Parathyroid adenoma (tissue), 2 donors: ENCODE measurements around the gene AFDN.

Experiments
- H2AFZ ChIP-seq: fragments of 300-600 bp; sonication (generic); one replicate; pipeline ENCODE4 v1.7.0; 2017; ENCODE audit warnings: antibody characterized with exemption, mild to moderate bottlenecking
- H3K27ac ChIP-seq: fragments of 300-600 bp; sonication (generic); one replicate; pipeline ENCODE4 v1.7.0; 2017
- H3K27me3 ChIP-seq: fragments of 300-600 bp; sonication (generic); one replicate; pipeline ENCODE4 v1.7.0; 2017; ENCODE audit warnings: low read length; ENCODE audit not compliant: control insufficient read depth, insufficient read depth
- H3K36me3 ChIP-seq: fragments of 300-600 bp; sonication (generic); one replicate; pipeline ENCODE4 v1.7.0; 2017; ENCODE audit warnings: low read length; ENCODE audit not compliant: control insufficient read depth, insufficient read depth
- H3K4me1 ChIP-seq: fragments of 300-600 bp; sonication (generic); one replicate; pipeline ENCODE4 v1.7.0; 2017; ENCODE audit warnings: control low read depth
- H3K4me2 ChIP-seq: fragments of 300-600 bp; sonication (generic); one replicate; pipeline ENCODE4 v1.7.0; 2017; ENCODE audit warnings: low read length
- H3K4me3 ChIP-seq: fragments of 300-600 bp; sonication (generic); one replicate; pipeline ENCODE4 v1.7.0; 2017; ENCODE audit warnings: low read depth, low read length
- H3K79me2 ChIP-seq: fragments of 300-600 bp; sonication (generic); one replicate; pipeline ENCODE4 v1.7.0; 2017; ENCODE audit warnings: control low read depth
- H3K9ac ChIP-seq: fragments of 300-600 bp; sonication (generic); one replicate; pipeline ENCODE4 v1.7.0; 2017; ENCODE audit warnings: mild to moderate bottlenecking
- H3K9me3 ChIP-seq: fragments of 300-600 bp; sonication (generic); one replicate; pipeline ENCODE4 v1.7.0; 2017; ENCODE audit warnings: low read length; ENCODE audit not compliant: control insufficient read depth
- CTCF ChIP-seq: fragments of 300-600 bp; sonication (generic); IDR thresholded peaks from one replicate; pipeline ENCODE4 v1.7.0; 2017; ENCODE audit warnings: antibody characterized with exemption, mild to moderate bottlenecking
- donor health status: primary hyperparathyroidism.

AFDN gene

GRCh38 chr6:167927246-167927645 lies 100.5 kb downstream of the AFDN start:
- no peak overlapping the region for H3K27ac ChIP-seq
- H2AFZ ChIP-seq: no peak overlapping the region
- no peaks in the 10 kb centered on the region for H3K9me3 ChIP-seq
- TF ChIP-seq CTCF: no peak
- no peaks in the 10 kb centered on the region for H3K36me3 ChIP-seq
- no peaks in the 10 kb centered on the region for H3K4me1 ChIP-seq
- no peaks in the 10 kb centered on the region for H3K27me3 ChIP-seq
- peaks cover 2% of the 10 kb centered on the region for H3K79me2 ChIP-seq
- H3K4me2 ChIP-seq: no peak overlapping the region
- H3K9ac ChIP-seq: no peak overlapping the region
- H3K4me3 ChIP-seq: no peak overlapping the region

DNA sequence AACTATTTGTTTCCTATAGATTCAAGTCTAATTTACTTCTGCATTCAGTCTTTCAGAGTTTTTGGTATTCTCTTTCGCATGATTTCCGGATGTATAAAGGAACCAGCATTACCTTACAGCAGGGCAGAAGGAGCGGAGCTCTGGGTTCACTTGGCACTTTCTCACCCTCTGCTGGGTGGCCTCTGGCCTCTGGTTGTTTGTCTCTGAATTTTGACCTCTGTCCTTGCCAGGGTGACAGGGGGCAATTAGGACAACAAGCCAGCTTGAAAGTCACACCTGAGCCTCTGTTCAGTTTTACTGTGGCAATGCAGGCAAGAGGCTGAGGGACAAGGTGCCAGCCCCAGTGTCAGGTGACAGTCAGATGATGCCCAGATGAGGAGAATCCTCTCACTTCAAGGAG lies 101.4 kb downstream of the AFDN start:
- no peak overlapping the region for H3K27ac ChIP-seq
- no peak overlapping the region for H3K4me3 ChIP-seq
- H3K4me2 ChIP-seq: no peak overlapping the region
- no peaks in the 10 kb centered on the region for H3K4me1 ChIP-seq
- H3K9ac ChIP-seq: no peak overlapping the region
- H3K79me2 ChIP-seq: peaks cover 2% of the 10 kb centered on the region
- H3K27me3 ChIP-seq: no peaks in the 10 kb centered on the region
- TF ChIP-seq CTCF: no peak
- no peaks in the 10 kb centered on the region for H3K9me3 ChIP-seq
- no peak overlapping the region for H2AFZ ChIP-seq
- H3K36me3 ChIP-seq: no peaks in the 10 kb centered on the region

DNA sequence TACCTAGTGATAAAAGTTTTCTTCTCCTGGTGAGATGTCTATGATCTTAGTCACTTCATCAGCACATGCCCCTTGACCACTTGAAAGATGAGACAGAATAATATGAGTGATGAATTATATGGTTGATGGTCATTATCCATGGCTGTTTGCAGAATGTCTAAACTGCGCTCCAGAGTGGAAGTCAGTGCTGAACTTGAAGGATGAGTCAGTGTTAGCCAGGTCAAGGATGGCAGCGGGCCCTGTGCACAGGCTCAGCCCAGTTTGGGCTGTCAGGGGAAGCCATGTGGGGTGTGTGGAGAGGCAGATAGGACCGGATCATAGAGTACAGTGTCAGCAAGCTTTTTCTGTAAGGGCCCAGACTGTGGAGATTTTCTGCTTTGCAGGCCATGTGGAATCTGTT lies 103.6 kb downstream of the AFDN start:
- no peak overlapping the region for H3K4me2 ChIP-seq
- no peak overlapping the region for H3K9ac ChIP-seq
- H3K79me2 ChIP-seq: peaks cover 2% of the 10 kb centered on the region
- no peak overlapping the region for H2AFZ ChIP-seq
- H3K4me3 ChIP-seq: no peak overlapping the region
- no peaks in the 10 kb centered on the region for H3K27me3 ChIP-seq
- no peak overlapping the region for H3K27ac ChIP-seq
- no peaks in the 10 kb centered on the region for H3K4me1 ChIP-seq
- no peaks in the 10 kb centered on the region for H3K9me3 ChIP-seq
- H3K36me3 ChIP-seq: no peaks in the 10 kb centered on the region
- no peak for TF ChIP-seq CTCF

GRCh38 chr6:167932468-167933276 lies 106.0 kb downstream of the AFDN start:
- Histone ChIP-seq H3K4me3 (no peak overlapping the region), H3K36me3 (no peaks in the 10 kb centered on the region), H3K27me3 (no peaks in the 10 kb centered on the region), H3K4me1 (no peaks in the 10 kb centered on the region), H3K79me2 (peaks cover 2% of the 10 kb centered on the region), H3K27ac (no peak overlapping the region), H2AFZ (no peak overlapping the region), H3K9me3 (no peaks in the 10 kb centered on the region), H3K4me2 (no peak overlapping the region), H3K9ac (no peak overlapping the region)
- TF ChIP-seq CTCF: no peak

DNA sequence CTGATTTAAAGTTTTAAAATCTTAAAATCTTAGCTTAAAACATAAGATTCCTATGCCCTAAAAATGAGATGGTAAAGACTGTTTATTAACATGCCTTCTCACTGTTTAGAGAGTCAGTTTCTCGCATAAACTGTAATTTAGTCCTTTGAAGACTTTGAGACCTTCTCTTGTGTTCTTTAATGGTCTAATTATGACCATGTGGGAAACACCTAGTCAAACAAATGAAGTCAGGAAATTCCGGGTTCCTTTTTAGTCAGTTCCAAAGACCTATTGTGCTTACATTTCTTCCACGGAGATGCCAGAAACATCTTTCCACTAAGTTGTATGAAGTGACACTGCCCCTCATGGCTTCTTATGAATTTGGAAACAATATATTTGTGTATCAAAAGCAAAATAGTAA lies 106.6 kb downstream of the AFDN start:
- Histone ChIP-seq H2AFZ (no peak overlapping the region), H3K79me2 (peaks cover 2% of the 10 kb centered on the region), H3K9me3 (no peaks in the 10 kb centered on the region), H3K36me3 (no peaks in the 10 kb centered on the region), H3K4me3 (no peak overlapping the region), H3K4me2 (no peak overlapping the region), H3K27ac (no peak overlapping the region), H3K4me1 (no peaks in the 10 kb centered on the region), H3K27me3 (no peaks in the 10 kb centered on the region), H3K9ac (no peak overlapping the region)
- no peak for TF ChIP-seq CTCF
